ENCODE measurements around the gene SOX12.
"Not testable (repeated sequence)": the region's sequence is repeated elsewhere in the genome, so short reads cannot be mapped to it uniquely, and the experiment has no call there.

The SOX12 gene

GRCh38 chr20:364905-365794, 39.8 kb downstream of the SOX12 start:
- no peak for DNase-seq

GRCh38 chr20:366041-366718, 40.8 kb downstream of the SOX12 start:
- DNase-seq, result no peak

- DNase-seq, result no peak
These were observed 41.5 kb downstream of the SOX12 start for GRCh38 chr20:366719-367485.

- DNase-seq, result no peak
These were observed 42.1 kb downstream of the SOX12 start for GRCh38 chr20:367486-367887.

GRCh38 chr20:368915-369314, 43.6 kb downstream of the SOX12 start:
- DNase-seq, result no peak

- no peak for DNase-seq
These were observed 44.8 kb downstream of the SOX12 start for GRCh38 chr20:370151-370600.

GRCh38 chr20:370977-371754, 45.8 kb downstream of the SOX12 start:
- DNase-seq, result no peak

GRCh38 chr20:371755-372542, 46.6 kb downstream of the SOX12 start:
- DNase-seq, result peak in 1 of 2 experiments; percentile 39

- not testable (repeated sequence) for DNase-seq
These were observed 47.3 kb downstream of the SOX12 start for GRCh38 chr20:372543-373082.

- DNase-seq, result no peak
These were observed 48.0 kb downstream of the SOX12 start for GRCh38 chr20:373171-373890.

- no peak for DNase-seq
These were observed 50.0 kb downstream of the SOX12 start for GRCh38 chr20:375265-375889.

- no peak for DNase-seq
These were observed 50.7 kb downstream of the SOX12 start for GRCh38 chr20:376089-376488.

GRCh38 chr20:376750-377149, 51.4 kb downstream of the SOX12 start:
- no peak for DNase-seq

- not testable (repeated sequence) for DNase-seq
These were observed 52.2 kb downstream of the SOX12 start for GRCh38 chr20:377578-377977.

- no peak for DNase-seq
These were observed 53.6 kb downstream of the SOX12 start for GRCh38 chr20:378961-379336.

Data from NCI-H1930 (cell line).